Ovary (tissue), 3 donors: ENCODE measurements around the gene GRID1.

Source experiments
- EP300 ChIP-seq: sonication (generic); formaldehyde crosslinking; IDR thresholded peaks from one replicate; pipeline ENCODE4 v1.6.1; 2017; ENCODE audit warnings: antibody characterized with exemption
- POLR2A ChIP-seq: fragments of 450-650 bp; IDR thresholded peaks from one replicate; pipeline ENCODE4 v1.6.1; 2017; ENCODE audit warnings: antibody characterized with exemption, mild to moderate bottlenecking, moderate library complexity
- TF ChIP-seq, protein P1 (sequence below), 3 donors: fragments of 450-650 bp in 2 of 3; fragments of 200-600 bp in 1 of 3; IDR thresholded peaks; one replicate each; pipeline versions ENCODE4 v1.5.1 to v1.8.0; 2016 to 2022; ENCODE audit warnings: antibody characterized with exemption in 3 of 3, mild to moderate bottlenecking in 1 of 3
- donor health status: DM: no; HTN: no; CAD: no.

- TF ChIP-seq, protein P1, sequence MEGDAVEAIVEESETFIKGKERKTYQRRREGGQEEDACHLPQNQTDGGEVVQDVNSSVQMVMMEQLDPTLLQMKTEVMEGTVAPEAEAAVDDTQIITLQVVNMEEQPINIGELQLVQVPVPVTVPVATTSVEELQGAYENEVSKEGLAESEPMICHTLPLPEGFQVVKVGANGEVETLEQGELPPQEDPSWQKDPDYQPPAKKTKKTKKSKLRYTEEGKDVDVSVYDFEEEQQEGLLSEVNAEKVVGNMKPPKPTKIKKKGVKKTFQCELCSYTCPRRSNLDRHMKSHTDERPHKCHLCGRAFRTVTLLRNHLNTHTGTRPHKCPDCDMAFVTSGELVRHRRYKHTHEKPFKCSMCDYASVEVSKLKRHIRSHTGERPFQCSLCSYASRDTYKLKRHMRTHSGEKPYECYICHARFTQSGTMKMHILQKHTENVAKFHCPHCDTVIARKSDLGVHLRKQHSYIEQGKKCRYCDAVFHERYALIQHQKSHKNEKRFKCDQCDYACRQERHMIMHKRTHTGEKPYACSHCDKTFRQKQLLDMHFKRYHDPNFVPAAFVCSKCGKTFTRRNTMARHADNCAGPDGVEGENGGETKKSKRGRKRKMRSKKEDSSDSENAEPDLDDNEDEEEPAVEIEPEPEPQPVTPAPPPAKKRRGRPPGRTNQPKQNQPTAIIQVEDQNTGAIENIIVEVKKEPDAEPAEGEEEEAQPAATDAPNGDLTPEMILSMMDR (IDR thresholded peaks at IDR 0.05): no peak
- TF ChIP-seq EP300 (no peak), POLR2A (no peak)
These were observed 761.7 kb downstream of the GRID1 start for GRCh38 chr10:85604884-85605283.
